Neural progenitor cell (in vitro differentiated cells): Measurements from ENCODE around the gene VPS41.

Experiments
- CTCF ChIP-seq: fragments of 200-600 bp; sonication (generic); IDR thresholded peaks from 2 replicates; pipeline ENCODE4 v1.5.1; 2017; ENCODE audit warnings: antibody characterized with exemption, mild to moderate bottlenecking
- EZH2 ChIP-seq: fragments of 200-600 bp; sonication (generic); IDR thresholded peaks from 2 replicates; pipeline ENCODE4 v1.6.1; 2017; ENCODE audit warnings: antibody characterized with exemption, mild to moderate bottlenecking, moderate library complexity
- EZH2phosphoT487 ChIP-seq: fragments of 200-600 bp; sonication (generic); IDR thresholded peaks from 2 replicates; pipeline ENCODE4 v1.6.1; 2017; ENCODE audit warnings: antibody characterized with exemption

- TF ChIP-seq CTCF (no peak), EZH2phosphoT487 (no peak), EZH2 (no peak)
Observed at GRCh38 chr7:38883706-38884105, 25.3 kb downstream of the VPS41 start.
